HG03108 (cell line): ENCODE measurements around the gene DTWD1.
"Not testable (repeated sequence)": the region's sequence is repeated elsewhere in the genome, so short reads cannot be mapped to it uniquely, and the experiment has no call there.

Experiments
- ATAC-seq: cut with Tn5 transposase; IDR thresholded peaks from one replicate; pipeline ENCODE4 v1.9.1; 2021; ENCODE audit warnings: moderate library complexity; ENCODE audit not compliant: unreplicated experiment

DTWD1 gene

DNA sequence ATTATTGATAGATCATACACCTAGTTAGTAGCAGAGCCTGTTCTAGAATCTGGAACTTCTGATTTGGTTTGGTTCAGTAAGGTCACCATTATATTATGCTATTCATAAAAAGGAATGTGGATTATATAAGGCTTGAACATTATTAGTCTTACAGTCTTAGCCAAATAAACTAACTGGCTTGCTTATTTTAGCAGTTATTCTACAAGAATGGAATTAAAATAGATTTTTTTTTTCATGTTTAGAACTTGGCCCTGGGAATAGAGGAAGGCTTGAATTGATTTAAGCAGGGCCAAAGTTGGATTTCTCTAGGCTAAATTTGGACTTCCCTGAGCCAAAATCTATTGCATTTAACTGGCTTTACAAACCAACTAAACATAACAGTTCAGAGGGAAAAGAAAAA lies 24.4 kb downstream of the DTWD1 start:
- ATAC-seq, result no peak

DNA sequence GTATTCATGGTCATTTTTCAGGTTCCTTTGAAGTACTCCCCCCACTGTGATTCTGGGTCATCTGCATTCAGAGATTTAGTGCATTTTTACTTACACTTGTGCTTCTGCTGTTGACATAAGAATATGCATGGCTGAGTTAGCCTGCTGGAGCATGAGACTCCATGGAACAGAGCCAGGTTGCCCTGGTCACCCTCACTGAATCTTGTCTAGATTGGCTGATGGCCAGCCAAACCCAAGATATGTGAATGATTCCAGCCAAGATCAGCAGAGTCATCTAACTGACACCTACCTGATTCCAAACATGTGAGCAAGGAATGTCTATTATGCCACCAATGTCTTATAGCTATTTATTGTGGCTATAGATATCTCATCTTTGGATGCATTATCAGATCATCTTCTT lies 25.1 kb downstream of the DTWD1 start:
- ATAC-seq, result no peak

DNA sequence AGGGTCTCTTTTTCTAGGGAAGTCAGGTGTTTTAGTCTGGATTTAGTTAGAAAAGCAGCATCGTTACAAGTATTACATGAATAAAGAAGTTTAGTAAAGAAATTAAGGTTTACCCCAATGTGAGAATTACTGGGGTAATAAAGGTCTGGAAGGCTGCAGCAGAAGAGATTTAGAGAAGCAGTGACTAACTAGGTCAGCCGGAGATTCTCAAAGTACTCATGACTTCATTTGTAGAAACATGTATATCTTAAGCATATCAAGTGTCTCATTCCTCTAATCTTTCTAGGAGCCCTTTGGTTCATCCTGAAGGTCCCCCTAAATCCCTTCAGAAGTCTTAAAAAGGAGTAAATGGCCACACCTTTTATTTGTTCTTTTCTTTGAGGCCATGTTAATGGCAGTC lies 26.0 kb downstream of the DTWD1 start:
- no peak for ATAC-seq

DNA sequence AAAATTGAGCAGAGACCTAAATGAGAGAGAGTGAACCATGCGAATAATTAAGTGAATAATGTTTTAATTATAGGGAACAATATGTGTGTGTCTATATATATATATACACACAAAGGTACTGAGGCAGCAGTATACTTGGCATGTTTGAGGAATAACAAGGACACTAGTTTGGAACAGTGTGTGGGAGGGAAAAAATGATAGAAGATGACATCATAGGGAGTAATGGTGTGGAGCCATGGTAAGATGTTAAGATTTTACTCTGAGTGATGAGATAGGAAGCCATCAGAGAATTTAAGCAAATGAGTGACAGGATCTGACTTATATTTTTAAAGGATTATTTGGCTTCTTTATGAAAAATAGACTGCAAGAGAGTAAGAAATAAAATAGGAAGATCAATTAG lies 29.1 kb downstream of the DTWD1 start:
- no peak for ATAC-seq

DNA sequence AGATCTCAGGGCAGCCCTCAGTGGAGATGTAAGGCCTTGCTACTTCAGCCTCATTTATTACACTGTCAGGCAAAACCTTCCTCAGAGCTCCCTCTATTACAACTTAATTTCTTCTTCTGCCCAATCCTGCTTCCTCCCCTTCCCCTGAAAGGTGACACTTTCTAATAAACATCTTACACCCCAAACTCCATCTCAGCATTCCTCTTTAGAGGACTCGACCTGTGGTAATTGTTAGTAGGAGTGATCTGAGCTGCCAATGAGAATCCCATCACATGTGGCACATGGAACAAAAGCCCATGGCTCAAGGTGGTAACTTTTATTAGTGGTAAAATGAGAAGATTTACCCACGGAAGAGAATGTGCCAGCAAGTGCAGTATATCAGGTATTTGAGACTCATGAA lies 29.8 kb downstream of the DTWD1 start:
- no peak for ATAC-seq

DNA sequence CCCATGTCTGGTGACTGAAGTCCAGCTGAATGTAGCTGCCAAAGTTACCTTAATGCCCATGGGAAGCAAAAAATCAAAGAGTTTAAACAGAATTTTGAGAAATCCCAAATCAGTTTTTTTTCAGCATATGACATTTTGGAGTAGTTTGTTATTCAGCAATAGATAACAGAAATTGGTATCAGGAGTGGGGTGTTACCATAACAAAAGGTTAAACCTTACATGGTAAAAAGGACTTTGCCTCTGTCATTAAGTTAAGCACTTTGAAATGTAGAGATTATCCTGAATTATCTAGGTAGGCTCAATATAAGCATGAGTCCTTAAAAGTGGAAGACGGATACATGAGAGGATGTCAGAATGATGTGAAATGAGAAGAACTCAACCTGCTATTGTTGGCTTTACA lies 32.1 kb downstream of the DTWD1 start:
- no peak for ATAC-seq

DNA sequence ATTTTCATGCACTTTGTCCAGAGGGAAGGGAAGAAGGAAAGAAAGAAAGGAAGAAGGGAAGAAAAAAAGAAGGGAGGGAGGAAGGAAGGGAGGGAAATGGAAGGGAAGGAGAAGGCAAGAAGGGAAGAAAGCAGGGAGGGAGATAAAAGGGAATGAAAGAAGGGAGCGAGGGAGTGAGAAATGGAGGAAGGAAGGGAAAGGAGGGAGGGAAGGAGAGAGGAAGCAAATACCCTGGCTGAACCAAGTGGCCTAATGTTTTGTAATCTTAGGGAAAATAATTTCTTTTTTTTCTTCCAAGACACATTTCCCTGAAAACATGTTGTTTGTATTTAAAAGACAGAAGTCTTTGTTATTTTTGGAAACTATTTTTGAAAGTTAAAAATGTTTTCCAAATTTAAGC lies 35.9 kb downstream of the DTWD1 start:
- ATAC-seq, result no peak

DNA sequence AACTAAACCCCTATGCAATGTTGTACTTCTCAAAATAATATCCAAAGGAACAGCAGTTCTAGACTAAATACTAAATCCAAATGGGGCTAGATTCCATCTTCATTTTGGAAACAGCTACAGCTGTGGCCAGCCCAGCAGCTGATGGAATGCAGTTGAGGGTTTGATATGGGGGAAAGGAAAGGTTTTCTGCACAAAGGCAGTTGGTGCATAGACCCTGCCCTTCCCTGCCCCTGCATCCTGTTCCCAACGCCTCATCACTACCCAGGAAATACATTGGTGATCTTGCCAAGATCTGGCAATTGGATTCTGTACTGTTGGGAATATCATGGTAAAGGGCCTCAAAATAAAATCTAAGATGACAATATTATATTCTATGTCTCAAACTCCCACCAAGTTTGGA lies 43.9 kb downstream of the DTWD1 start:
- no peak for ATAC-seq

DNA sequence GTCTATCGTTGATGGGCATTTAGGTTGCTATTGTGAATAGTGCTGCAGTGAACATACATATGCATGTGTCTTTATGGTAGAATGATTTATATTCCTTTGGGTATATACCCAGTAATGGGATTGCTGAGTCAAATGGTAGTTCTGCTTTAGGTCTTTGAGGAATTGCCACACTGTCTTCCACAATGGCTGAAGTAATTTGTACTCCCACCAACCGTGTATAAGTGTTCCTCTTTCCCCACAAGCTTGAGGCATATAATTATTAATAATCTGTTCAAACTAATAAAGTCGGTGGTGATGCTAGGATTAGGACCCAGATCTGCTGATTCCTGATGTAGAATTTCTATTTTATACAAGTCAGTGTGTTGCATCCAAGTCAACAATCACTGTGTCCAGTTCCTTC lies 45.6 kb downstream of the DTWD1 start:
- not testable (repeated sequence) for ATAC-seq

DNA sequence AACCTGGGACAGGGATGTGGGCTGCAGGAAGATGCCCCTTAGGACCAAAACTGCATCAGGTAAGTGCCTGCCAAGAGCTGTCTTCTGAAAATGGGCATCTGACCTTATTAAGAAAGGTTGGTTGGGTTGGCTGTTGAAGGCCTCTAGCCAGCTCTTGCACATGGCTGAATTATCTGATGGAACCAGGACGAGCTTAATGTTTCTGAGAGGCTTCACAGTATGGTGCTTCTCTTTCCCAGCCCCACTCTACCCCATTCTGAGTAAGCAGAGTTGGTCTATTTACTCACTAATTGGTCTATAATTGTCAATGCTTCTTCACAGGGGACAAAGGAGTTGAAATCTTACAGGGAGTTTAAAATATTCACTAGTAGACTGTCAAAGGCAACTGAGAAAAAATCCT lies 48.4 kb downstream of the DTWD1 start:
- no peak for ATAC-seq

DNA sequence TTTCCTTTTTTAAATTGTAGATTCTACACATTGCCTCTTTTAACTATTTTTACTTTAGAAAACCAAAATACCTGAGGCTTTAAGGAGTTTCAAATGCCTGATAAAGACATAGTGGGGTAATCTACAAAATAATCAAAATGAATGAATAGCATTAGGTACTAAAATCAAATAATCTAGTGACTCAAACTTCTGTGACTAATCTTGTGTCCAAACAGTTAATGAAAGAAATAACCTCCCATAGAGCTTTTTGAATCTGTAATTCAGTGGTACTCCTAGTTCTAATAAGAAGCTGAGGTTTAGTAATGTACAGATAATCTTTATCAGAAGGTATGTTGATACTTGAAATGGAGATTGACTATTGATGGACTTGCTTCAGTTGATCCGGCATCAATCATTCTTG lies 53.0 kb downstream of the DTWD1 start:
- no peak for ATAC-seq

DNA sequence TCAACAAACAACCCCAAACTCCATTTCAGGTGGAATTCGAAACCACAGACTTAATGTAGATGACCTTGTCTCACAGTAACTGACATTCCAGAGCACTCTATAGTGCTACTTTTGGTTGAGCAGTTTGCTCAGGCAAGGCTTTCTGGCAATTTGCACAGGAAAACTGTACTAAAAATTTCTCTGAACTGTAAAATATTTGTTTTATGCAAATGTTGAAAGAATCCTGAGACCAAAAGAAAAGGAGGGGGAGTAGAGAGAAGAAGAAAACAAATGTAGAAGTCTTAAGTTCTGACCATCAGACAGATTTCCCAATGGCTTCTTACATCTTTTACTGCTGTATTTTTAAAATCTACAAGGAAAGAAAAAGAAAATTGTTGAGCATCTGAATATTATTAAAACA lies 53.5 kb downstream of the DTWD1 start:
- no peak for ATAC-seq

DNA sequence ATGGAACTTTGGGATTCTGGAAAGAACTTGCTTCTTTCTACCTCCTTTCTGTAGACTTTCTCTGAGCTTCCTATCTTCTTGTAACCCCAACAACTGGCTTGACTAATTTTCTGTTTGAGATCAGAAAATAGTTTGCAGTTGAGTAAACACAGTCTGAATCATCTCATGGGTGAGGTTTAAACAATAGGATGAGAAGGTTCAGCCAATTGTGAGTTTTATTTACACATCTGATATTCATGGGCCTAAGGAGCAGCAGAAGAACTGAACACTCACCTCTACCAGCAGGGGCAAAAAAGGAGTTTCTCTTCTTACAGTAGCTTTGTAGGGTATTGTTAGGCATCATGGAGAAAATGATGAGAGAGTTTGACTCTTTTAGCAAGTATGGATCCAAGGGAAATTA lies 54.2 kb downstream of the DTWD1 start:
- no peak for ATAC-seq

DNA sequence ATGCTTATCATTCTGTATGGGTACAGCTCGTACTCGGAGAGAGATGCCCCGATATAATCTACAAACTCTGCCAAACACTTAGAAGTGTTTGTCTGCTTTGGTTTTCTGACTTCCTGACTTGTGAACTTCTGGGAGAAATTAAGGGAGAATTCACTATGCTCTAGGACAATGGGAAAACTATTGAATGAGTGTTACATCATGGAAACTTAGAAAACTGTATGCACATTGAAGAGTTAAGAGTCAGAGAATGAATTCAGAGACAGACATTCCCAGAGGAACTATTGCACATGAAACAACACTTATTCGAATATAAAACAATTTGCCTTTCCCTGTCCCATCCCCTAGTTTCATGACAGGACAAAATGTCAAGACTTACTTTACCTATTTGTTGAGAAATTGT lies 57.8 kb downstream of the DTWD1 start:
- no peak for ATAC-seq

DNA sequence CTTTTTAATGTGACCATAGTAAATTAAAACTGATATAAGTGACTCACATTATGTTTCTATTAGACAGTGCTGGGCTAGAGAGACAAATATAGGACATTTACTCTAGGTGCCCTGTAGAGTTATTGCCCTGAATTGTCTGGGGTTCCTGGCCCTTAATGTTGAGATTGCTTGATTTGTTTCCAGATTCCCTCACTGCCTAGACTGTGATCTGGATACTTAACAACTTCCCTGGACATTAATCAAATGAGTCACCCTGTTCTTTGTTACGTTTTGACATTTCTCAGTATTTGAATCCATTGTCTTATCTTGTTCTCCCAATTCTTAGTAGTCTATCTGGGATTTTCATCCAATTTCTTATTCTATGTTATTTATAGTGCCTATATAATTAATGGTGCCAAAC lies 65.8 kb downstream of the DTWD1 start:
- ATAC-seq, result no peak

DNA sequence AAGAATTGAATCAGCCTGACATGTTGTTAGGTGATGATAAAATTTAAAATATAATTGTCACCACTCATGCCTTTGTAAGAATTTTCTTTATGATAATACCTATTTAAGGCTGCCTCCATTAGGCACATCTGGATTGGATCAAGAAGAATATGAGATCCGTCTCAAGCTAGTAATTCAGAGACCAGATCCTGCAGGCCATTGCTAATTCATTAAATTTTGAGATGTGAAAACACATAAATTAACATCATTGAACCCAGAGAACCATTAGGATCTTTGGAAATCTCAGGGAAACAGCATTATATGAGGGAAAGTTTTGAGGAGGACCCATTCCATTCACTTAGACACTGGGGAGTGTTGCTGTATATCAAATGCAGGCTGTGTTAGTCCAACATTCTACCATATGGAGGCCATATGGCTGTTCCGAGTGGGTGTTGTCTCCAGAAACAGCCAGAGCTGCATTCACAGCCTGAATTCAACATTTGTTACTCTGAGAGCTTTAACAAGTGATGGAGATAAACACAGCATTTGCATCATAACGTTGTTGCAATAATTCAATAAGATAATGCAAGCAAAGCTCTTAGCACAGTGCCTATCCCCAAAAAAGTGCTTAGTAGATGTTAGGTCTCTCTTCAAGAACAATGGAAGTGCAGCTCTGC lies 67.4 kb downstream of the DTWD1 start:
- no peak for ATAC-seq

DNA sequence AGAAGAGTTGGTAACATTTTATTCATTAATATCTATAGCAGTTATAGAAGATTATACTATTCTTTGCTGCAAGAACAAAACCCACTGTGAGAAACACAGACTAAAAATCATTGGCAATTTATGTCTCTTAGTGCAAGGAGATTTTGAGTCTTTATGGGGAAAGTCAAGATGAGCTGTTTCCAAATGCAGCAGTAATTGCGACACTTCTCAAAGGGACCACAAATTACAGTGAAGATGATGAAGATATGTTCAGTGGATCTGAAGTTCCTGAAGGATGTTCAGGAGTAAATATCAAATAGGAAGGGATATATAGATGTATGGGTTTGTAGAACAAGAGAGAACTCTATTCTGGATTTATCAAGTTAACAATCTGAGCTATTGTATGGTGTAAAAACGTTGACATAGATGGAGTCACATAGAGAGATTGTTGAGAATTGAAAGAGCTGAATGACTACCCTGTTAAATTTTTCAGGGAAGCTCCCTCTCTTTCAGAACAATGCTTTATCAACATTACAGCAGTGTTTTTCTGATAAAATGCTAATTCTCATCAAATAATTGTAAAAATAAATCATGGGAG lies 71.8 kb downstream of the DTWD1 start:
- ATAC-seq, result no peak

DNA sequence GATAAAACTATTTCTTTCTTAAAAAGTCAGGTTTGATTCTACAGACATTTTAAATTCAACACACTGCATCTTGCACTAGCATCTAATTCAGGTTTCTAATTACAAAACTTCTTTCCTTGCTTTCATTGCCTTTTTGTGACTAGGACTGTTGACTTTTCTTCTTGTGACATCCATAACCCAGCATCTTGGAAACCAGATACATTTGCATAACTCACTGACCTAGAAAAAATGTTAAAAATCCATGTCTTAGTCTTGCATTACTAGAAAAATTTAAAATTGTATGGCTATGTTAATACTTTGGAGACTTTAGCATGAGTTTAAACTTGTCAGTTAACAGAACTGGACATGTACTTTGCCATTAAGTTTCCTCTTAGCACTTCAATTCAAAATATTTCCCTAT lies 72.7 kb downstream of the DTWD1 start:
- ATAC-seq, result no peak

DNA sequence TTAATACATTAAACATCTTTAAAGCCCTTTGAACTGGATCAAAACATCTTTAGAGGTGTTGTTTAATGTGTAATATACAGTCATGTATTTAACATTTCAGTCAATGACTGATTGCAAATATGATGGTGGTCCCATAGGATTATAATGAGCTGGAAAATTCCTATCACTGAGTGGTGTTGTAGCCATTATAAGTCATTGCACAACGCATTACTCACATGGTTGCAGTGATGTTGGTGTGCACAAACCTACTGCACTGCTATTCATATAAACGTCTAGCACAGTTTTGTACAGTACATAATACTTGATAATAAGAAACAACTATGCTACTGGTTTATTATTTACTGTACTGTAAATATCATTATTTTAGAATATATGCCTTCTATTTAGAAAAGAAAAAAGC lies 75.6 kb downstream of the DTWD1 start:
- ATAC-seq, result no peak

DNA sequence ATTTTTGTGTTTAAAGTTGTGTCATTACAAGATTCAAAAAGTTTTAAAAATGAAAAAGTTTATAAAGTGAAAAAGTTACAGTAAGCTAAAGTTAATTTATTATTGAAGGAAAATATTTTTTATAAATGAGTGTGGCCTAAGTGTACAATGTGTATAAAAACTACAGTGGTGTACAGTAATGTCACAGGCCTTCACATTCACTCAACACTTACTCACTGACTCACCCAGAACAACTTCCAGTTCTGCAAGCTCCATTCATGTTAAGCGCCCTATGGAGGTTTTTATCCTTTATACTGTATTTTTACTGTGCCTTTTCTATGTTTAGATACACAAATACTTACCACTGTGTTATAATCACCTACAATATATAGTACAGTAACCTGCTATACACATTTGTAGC lies 76.3 kb downstream of the DTWD1 start:
- ATAC-seq, result no peak

DNA sequence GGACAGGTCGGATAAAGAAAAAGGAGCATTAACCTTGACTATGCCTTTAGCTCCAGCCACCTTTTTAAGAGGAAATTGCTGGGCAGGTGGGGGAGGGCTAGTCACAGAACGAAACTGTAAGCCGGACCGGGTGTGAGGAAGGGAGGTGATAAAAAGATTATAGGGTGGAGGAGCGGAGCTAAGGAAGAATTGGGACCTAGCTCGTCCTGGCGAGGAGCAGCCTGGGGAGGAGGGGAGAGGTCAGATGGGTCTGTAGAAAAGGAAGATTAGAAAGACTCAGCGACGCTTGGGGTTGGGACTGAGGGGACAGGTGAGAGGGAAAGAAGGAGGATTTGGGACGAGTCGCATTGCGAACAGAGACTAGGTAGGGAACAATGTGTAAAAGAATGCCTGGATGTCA lies 82.1 kb downstream of the DTWD1 start:
- ATAC-seq, result not testable (repeated sequence)
